ES-I3 (cell line): Measurements from ENCODE around the gene ATF2.

Source experiments
- H3K36me3 ChIP-seq: 2 replicates; pipeline ENCODE4 v1.6.1; 2013; ENCODE audit warnings: mild to moderate bottlenecking, low read length, control low read depth, moderate library complexity; ENCODE audit not compliant: insufficient read depth
- H3K4me1 ChIP-seq: 2 replicates; pipeline ENCODE4 v1.6.1; 2013; ENCODE audit warnings: mild to moderate bottlenecking, control low read depth, low read length; ENCODE audit not compliant: insufficient read depth
- H3K9ac ChIP-seq: 2 replicates; pipeline ENCODE4 v1.6.1; 2013; ENCODE audit warnings: low read depth, mild to moderate bottlenecking, low read length, moderate library complexity
- H3K9me3 ChIP-seq: 2 replicates; pipeline ENCODE4 v1.6.1; 2013; ENCODE audit warnings: mild to moderate bottlenecking, low read length, moderate library complexity; ENCODE audit not compliant: control insufficient read depth, insufficient read depth

The ATF2 gene

DNA sequence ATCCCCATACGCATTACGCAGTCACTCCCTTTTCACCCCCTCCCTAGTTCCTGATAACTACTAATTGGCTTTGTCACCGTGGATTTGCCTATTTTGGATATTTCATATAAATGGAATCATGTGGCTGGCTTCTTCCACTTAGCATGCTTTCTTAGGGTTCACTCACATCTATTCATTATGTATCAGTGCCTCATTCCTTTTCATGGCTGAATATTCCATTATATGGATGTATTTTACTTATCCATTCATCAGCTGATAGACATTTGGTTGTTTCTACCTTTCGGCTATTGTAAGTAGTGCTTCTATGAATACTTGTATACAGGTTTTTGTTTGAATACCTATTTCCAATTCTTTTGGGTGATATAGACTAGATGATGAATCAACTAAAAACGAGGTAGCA, 8.6 kb upstream of the ATF2 start:
- peaks cover 12% of the 10 kb centered on the region; the same call in 1 of the 2 replicates for H3K36me3 ChIP-seq
- no peaks in the 10 kb centered on the region for H3K4me1 ChIP-seq
- no peak overlapping the region for H3K9ac ChIP-seq
- no peaks in the 10 kb centered on the region for H3K9me3 ChIP-seq

DNA sequence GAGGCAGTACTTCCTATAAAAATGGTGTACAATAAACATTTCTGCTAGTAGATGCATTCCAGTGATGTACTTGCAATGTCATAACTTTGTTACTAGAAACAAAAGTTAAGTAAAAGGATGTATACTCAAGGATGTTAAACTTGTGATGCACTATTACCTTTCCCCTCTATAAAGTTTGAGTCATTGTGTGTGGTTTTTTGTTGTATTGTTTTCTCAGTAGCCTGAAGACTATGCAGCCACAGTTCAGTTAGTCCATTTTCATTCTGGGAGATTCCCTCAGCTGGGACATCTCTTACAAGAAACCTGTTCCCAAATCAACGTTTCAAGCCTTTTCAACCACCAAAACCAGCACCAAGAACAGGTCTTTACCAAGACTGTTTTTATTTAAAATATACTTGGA, 7.9 kb upstream of the ATF2 start:
- Histone ChIP-seq H3K4me1 (no peaks in the 10 kb centered on the region), H3K9me3 (no peaks in the 10 kb centered on the region), H3K9ac (no peak overlapping the region), H3K36me3 (peaks cover 12% of the 10 kb centered on the region; the same call in 1 of the 2 replicates)

DNA sequence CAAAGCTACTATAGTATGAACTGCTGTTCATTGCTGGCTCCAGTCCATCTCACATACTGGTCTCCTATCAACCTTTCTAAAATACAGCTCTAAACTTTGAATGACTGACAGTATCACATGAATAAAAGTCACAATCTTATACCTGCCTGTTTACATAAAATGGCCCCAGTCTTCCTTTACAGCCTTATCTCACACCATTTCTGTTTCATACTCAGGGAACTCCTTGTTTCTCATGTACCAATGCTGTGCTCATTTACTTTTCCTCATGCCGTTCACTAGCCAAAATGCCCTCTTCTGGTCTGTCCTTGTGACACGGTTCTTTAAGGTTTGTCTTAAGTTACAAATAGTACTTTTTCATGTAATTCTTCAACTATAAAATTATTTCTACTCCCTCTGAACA, 7.3 kb upstream of the ATF2 start:
- Histone ChIP-seq H3K4me1 (no peaks in the 10 kb centered on the region), H3K9ac (no peak overlapping the region), H3K9me3 (no peaks in the 10 kb centered on the region), H3K36me3 (peaks cover 12% of the 10 kb centered on the region; the same call in 1 of the 2 replicates)

DNA sequence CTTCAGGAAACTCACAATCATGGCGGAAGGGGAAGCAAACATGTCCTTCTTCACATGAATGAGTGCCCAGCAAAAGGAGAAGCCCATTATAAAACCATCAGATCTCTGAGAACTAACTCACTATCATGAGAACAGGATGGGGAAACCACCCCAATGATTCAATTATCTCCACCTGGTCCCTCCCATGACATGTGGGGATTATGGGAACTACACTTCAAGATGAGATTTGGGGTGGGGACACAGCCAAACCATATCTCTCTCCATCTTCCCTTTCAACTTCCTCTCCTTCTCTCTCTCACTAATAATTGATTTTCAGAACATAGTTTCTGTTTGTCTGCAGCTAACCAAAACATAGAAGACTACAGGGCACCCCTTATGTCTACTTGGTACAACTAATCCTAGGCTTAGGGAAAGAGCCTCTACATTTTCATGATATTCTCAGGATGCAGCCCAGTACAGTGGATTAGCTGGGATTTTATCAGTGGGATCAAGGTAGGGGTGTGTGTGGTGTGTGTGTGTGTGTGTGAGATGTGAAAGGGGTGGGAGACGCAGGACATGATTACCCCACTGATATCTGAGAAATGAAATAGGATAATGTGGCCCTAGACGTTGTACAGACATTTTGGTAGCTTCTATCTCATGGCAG, 2.8 kb upstream of the ATF2 start:
- Histone ChIP-seq H3K9me3 (no peaks in the 10 kb centered on the region), H3K9ac (no peak overlapping the region), H3K4me1 (0 out of 2 replicates have a peak, but pooled peaks cover 3% of the 10 kb centered on the region), H3K36me3 (no peaks in the 10 kb centered on the region)

DNA sequence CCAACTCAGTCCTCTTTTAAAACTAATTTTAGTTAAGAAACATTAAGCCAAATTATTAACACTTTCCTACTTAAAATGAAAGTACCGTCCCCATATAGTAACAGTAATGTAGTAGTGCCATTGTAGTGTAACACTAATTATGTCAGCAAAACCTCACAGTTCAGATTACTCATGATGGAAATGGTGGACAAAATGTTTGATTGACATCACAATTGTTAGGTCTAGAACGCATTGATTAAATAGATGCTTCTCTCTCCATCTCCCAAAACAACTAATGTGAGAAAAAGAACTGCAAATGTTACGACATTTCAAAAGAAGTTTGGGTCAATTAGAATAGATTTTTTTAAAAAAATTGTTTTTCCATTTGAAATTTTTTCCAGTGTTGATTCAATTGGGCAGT, 1.2 kb upstream of the ATF2 start:
- peak overlapping the region; percentile 91; the same call in 1 of the 2 replicates for H3K9ac ChIP-seq
- 0 out of 2 replicates have a peak, but pooled peaks cover 3% of the 10 kb centered on the region for H3K4me1 ChIP-seq
- no peaks in the 10 kb centered on the region for H3K36me3 ChIP-seq
- no peaks in the 10 kb centered on the region for H3K9me3 ChIP-seq

DNA sequence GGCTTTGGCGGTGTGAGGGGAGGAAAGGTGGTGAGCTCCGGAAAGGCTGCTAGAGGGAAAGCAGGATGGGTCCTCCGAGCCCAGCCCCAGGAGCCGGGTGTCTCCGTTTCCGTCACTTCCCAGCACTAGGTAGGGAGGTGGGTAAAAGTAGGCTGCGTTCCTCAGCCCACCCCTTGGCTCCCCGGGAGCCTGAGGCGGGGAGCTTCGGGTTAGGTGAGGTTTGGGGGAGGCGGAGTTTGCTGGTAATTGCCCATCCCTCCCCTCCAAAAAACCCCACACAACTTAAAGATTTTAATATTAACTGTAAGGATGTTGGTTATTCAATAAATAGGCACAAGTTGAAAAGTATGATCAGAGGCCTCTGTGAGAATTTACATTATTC, 552 bp upstream of the ATF2 start:
- Histone ChIP-seq H3K4me1 (0 out of 2 replicates have a peak, but pooled peaks cover 3% of the 10 kb centered on the region), H3K36me3 (no peaks in the 10 kb centered on the region), H3K9me3 (no peaks in the 10 kb centered on the region), H3K9ac (peak overlapping the region; percentile 91)

DNA sequence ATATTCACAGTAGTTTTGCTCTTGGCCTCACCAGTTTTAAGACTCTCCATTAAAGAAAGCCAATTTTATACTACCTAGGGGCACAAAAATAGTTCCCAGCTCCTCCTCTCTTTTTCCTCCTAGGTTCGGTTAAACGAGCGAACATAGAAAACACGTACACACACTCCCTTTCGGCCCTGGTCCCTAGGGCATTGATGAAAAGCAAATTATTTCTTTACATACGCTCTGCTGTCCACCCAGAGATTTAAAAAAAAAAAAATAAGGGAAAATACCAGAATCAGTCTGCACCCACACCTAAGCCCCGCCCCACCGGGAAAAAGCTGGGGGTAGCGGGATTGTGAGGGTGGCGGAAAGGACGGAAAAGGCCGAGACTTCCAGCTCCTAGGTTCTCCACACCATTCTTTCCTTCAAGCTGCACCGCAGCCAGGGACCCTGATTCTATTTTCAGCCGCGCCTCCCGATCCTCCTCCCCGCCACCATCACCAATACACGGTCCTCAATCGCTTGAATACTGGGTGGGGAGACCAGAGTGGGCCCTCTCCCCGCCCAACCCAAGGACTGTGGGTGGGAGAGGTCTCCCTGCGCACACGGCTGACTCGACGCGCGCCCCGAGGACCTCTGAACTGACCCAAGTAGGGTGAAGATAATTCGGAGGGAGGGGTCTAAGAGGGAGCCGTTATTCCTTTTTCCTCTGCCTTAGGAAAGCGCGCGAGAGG, 769 bp downstream of the ATF2 start:
- 0 out of 2 replicates have a peak, but pooled peaks cover 3% of the 10 kb centered on the region for H3K4me1 ChIP-seq
- peak overlapping the region; percentile 94 for H3K9ac ChIP-seq
- H3K36me3 ChIP-seq: no peaks in the 10 kb centered on the region
- H3K9me3 ChIP-seq: no peaks in the 10 kb centered on the region

DNA sequence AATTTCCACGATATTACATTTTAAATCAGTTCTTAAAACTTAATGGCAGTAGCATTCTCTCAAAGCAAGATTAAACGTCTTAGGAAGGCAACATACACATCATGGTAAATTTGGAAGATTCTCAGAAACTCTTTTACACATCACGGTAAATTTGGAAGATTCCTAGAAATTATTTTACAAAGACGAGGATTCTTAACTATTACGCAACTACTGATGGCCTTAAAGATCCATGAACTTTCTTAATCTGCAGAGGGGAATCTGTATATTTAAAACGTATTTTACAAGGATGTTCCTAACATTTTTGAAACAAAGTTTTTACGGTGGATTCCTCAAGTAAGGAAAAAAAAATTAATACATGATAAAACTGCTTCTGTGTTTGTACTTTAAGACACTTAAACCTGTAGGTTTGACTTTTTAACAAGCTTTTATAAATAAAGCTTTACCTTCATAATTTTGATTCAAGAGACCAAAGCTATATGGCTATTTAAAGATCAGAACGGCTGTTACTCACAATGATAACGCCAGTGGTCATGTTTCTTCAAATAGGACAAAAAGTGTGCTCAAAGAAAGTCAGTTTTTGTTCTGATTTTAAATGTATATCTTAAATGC, 1.7 kb downstream of the ATF2 start:
- Histone ChIP-seq H3K4me1 (0 out of 2 replicates have a peak, but pooled peaks cover 3% of the 10 kb centered on the region), H3K9ac (peak overlapping the region; percentile 94), H3K9me3 (no peaks in the 10 kb centered on the region), H3K36me3 (no peaks in the 10 kb centered on the region)

DNA sequence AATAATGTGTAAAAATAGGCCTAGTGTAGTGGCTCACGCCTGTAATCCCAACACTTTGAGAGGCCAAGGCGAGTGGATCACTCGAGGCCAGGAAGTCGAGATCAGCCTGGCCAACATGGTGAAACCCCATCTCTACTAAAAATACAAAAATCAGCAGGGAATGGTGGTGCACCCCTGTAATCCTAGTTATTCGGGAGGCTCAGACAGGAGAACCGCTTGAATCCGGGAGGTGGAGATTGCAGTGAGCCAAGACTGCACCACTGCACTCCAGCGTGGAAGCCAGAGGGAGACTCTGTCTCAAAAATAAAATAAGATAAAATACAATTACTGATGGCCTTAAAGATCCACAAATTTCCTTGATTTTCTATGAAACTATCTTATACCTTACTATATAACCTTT, 3.8 kb downstream of the ATF2 start:
- 0 out of 2 replicates have a peak, but pooled peaks cover 2% of the 10 kb centered on the region for H3K4me1 ChIP-seq
- no peaks in the 10 kb centered on the region for H3K36me3 ChIP-seq
- no peak overlapping the region for H3K9ac ChIP-seq
- H3K9me3 ChIP-seq: no peaks in the 10 kb centered on the region

DNA sequence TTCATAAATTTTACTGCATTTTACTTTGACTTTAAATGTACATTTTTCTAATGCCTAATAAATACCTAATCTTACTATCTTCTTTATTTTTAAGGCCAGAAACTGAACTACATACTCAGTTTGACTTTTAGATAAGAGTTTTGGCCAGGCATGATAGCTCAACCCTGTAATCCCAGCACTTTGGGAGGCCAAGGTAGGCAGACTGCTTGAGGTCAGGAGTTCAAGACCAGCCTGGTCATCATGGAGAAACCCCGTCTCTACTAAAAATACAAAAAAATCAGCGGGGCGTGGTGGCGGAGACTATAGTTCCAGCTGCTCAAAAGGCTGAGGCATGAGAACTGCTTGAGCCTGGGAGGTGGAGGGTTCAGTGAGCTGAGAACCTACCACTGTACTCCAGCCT, 9.1 kb downstream of the ATF2 start:
- H3K9me3 ChIP-seq: no peaks in the 10 kb centered on the region
- H3K4me1 ChIP-seq: no peaks in the 10 kb centered on the region
- no peak overlapping the region for H3K9ac ChIP-seq
- H3K36me3 ChIP-seq: no peaks in the 10 kb centered on the region

DNA sequence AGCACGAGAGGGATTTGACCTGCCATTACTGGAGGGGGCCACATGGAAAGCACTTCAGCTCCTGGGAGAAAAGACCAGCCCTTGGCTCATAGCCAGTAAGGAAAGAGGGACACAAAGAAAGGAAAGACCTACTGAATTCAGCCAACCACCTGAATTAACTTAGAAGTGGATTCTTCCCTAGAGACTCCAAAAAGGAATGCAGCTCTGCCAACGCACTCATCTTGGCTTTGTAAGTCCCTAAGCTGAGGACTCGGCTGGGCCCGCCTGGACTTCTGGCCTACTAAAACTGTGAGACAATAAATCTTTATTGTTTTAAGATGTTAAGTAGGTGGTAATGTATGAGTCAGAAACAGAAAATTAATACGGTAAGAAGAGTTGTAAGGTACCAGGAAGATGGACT, 11.5 kb downstream of the ATF2 start:
- no peaks in the 10 kb centered on the region for H3K4me1 ChIP-seq
- no peaks in the 10 kb centered on the region for H3K9me3 ChIP-seq
- H3K9ac ChIP-seq: no peak overlapping the region
- no peaks in the 10 kb centered on the region for H3K36me3 ChIP-seq

DNA sequence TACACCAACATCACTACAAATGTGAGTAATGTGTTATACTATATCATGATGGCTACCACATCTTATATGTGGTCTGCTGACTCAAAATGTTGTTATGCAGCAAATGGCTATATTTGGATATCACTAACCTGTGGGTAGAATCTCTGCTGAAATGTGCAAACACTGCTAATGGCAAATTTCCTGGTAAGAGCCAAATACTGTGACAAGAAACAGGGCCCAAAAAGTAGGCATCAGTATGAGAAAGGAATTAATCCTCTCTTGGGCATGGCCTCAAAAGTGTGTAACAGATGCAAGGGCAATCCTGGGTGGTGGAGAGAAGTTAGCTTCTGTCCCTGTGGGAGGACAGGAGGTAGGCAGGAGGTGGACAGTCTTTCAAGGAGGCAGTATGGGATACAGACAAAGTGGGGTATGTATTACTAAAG, 13.3 kb downstream of the ATF2 start:
- Histone ChIP-seq H3K4me1 (no peaks in the 10 kb centered on the region), H3K9me3 (no peaks in the 10 kb centered on the region), H3K9ac (no peak overlapping the region), H3K36me3 (no peaks in the 10 kb centered on the region)

DNA sequence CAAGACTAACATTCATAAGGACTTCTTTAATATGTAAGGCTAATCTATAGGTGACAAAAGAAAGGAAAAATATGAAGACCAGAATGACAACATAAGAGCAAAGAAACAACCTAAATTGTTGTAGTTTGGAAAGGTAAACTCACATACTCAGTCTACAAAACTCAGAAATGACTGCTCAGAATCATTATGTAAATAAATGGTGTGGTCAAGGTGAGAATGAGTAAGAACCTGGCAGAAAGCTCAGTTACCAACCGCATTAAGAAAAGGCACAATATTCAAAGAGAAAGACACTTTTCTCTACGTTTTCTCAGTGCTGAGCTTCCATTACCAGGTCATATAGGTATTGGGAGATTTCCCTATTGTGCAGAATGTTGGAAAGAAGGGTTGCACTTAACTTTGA, 15.8 kb downstream of the ATF2 start:
- Histone ChIP-seq H3K4me1 (no peaks in the 10 kb centered on the region), H3K9me3 (no peaks in the 10 kb centered on the region), H3K9ac (no peak overlapping the region), H3K36me3 (0 out of 2 replicates have a peak, but pooled peaks cover 4% of the 10 kb centered on the region)

DNA sequence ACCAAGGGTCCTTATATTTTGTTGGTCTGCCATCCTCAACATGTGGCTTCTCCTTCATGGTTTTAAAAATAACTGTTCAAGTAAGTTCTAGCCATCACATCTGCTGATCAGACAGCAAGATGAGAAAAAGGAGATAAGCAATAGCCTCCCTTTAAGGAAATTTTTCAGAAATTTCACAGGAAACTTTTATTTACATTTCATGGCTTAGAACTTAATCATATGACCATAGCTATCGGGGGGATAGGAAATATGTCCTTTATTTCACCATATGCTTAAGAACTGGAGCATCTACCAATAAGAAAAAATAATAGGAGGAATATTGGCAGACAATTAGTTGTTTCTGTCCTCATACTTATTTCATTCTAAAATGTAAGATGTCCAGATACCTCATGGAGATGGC, 16.2 kb downstream of the ATF2 start:
- Histone ChIP-seq H3K9me3 (no peaks in the 10 kb centered on the region), H3K9ac (no peak overlapping the region), H3K36me3 (0 out of 2 replicates have a peak, but pooled peaks cover 4% of the 10 kb centered on the region), H3K4me1 (no peaks in the 10 kb centered on the region)

DNA sequence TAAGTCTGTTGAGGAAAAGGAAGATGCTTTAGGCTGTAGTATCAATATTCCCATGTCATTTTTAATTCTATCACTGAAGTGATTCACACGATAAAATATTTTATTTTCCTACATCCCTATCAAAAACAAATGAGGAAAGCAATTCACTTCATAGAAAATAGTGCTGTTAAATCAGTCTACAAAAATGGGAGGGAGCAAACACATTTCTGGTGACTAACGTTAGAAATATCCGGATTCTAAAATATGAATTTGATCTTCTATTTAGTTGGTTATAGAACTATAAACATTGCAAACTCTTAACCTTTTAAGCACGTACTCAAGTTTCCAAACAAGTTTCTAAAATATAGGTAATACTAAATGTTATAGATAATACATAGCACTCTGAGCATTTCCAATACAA, 20.8 kb downstream of the ATF2 start:
- Histone ChIP-seq H3K4me1 (no peaks in the 10 kb centered on the region), H3K9ac (no peak overlapping the region), H3K36me3 (0 out of 2 replicates have a peak, but pooled peaks cover 4% of the 10 kb centered on the region), H3K9me3 (no peaks in the 10 kb centered on the region)
